ENCODE measurements around the gene LRRC49.
A peak's percentile ranks its signal among the peaks of the same experiment; 100 is the strongest.

Gene LRRC49

GRCh38 chr15:70962084-70962483, 69.5 kb downstream of the LRRC49 start:
- TF ChIP-seq CTCF (IDR thresholded peaks at IDR 0.05; ENCODE audit: insufficient read depth, low read depth, low read length, missing control alignments): no peak
- H3K4me3 ChIP-seq (ENCODE audit: low read length): no peak overlapping the region
- no peak for DNase-seq (ENCODE audit: low read depth)

- DNase-seq (ENCODE audit: low read depth): no peak
- no peak for TF ChIP-seq CTCF (IDR thresholded peaks at IDR 0.05; ENCODE audit: insufficient read depth, low read depth, low read length, missing control alignments)
- H3K4me3 ChIP-seq (ENCODE audit: low read length): no peak overlapping the region
Observed at GRCh38 chr15:70963199-70963598, 70.6 kb downstream of the LRRC49 start.

GRCh38 chr15:70964058-70964457, 71.4 kb downstream of the LRRC49 start:
- no peak for TF ChIP-seq CTCF (IDR thresholded peaks at IDR 0.05; ENCODE audit: insufficient read depth, low read depth, low read length, missing control alignments)
- no peak overlapping the region for H3K4me3 ChIP-seq (ENCODE audit: low read length)
- no peak for DNase-seq (ENCODE audit: low read depth)

- TF ChIP-seq CTCF (IDR thresholded peaks at IDR 0.05; ENCODE audit: insufficient read depth, low read depth, low read length, missing control alignments): no peak
- DNase-seq (ENCODE audit: low read depth): no peak
Observed at GRCh38 chr15:70964686-70965085, 72.1 kb downstream of the LRRC49 start.

GRCh38 chr15:70967646-70968045, 75.0 kb downstream of the LRRC49 start:
- H3K4me3 ChIP-seq (ENCODE audit: low read length): no peak overlapping the region
- no peak for DNase-seq (ENCODE audit: low read depth)
- TF ChIP-seq CTCF (IDR thresholded peaks at IDR 0.05; ENCODE audit: insufficient read depth, low read depth, low read length, missing control alignments): no peak

More at GRCh38 chr15:70964686-70965085, 72.1 kb downstream of the LRRC49 start:
- H3K4me3 ChIP-seq (ENCODE audit: low read length): no peak overlapping the region

GRCh38 chr15:70974004-70974832, 81.6 kb downstream of the LRRC49 start:
- TF ChIP-seq CTCF (IDR thresholded peaks at IDR 0.05; ENCODE audit: insufficient read depth, low read depth, low read length, missing control alignments): peak; percentile 46
- DNase-seq (ENCODE audit: low read depth): peak; percentile 66
- no peak overlapping the region for H3K4me3 ChIP-seq (ENCODE audit: low read length)

- TF ChIP-seq CTCF (IDR thresholded peaks at IDR 0.05; ENCODE audit: insufficient read depth, low read depth, low read length, missing control alignments): no peak
- peak; percentile 15 for DNase-seq (ENCODE audit: low read depth)
Observed at GRCh38 chr15:70976851-70977250, 84.2 kb downstream of the LRRC49 start.

More at GRCh38 chr15:70976851-70977250, 84.2 kb downstream of the LRRC49 start:
- H3K4me3 ChIP-seq (ENCODE audit: low read length): no peak overlapping the region

Measured in epithelial cell of esophagus (primary cell).